ENCODE measurements around the gene PPP1CB. TPM values are rescaled to one million over a fixed set of nuclear protein-coding genes. Genes with fewer than 3 reads are reported as not detected.

The PPP1CB gene
- total RNA-seq, 1 donor from 2014 or later, result 196 TPM

DNA sequence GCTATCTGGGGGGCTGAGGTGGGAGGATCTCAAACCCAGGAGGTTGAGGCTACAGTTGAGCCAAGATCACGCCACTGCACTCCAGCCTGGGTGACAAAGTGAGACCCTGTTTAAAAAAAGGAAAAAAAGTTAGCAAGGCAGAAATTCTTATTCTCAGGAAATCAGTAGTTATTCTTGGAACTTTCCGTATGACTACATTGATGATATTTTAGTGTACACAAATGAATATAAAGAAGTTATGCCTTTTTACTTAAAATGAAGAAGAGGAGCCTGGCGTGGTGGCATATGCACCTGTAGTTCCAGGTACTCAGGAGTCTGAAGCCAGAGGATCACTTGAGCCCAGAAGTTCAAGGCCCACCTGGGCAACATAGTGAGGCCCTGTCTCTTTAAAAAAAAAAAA is 66.4 kb downstream of the PPP1CB start:
- no peak overlapping the region for H3K27ac ChIP-seq
- TF ChIP-seq, protein P1, sequence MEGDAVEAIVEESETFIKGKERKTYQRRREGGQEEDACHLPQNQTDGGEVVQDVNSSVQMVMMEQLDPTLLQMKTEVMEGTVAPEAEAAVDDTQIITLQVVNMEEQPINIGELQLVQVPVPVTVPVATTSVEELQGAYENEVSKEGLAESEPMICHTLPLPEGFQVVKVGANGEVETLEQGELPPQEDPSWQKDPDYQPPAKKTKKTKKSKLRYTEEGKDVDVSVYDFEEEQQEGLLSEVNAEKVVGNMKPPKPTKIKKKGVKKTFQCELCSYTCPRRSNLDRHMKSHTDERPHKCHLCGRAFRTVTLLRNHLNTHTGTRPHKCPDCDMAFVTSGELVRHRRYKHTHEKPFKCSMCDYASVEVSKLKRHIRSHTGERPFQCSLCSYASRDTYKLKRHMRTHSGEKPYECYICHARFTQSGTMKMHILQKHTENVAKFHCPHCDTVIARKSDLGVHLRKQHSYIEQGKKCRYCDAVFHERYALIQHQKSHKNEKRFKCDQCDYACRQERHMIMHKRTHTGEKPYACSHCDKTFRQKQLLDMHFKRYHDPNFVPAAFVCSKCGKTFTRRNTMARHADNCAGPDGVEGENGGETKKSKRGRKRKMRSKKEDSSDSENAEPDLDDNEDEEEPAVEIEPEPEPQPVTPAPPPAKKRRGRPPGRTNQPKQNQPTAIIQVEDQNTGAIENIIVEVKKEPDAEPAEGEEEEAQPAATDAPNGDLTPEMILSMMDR (IDR thresholded peaks at IDR 0.05), result no peak
- no peaks in the 10 kb centered on the region for H3K4me1 ChIP-seq
- DNase-seq (ENCODE audit: low spot score in 2 of 2), result no peak
- no peak overlapping the region for H3K4me3 ChIP-seq
- no peaks in the 10 kb centered on the region for H3K27me3 ChIP-seq
- H3K36me3 ChIP-seq, result no peaks in the 10 kb centered on the region
- H3K9me3 ChIP-seq, result no peaks in the 10 kb centered on the region
- intact Hi-C loops (cut with DNase I), result loop anchor here (2.0 kb wide), 1 partner anchor 79 kb away; no protein-coding TSS in a partner anchor

DNA sequence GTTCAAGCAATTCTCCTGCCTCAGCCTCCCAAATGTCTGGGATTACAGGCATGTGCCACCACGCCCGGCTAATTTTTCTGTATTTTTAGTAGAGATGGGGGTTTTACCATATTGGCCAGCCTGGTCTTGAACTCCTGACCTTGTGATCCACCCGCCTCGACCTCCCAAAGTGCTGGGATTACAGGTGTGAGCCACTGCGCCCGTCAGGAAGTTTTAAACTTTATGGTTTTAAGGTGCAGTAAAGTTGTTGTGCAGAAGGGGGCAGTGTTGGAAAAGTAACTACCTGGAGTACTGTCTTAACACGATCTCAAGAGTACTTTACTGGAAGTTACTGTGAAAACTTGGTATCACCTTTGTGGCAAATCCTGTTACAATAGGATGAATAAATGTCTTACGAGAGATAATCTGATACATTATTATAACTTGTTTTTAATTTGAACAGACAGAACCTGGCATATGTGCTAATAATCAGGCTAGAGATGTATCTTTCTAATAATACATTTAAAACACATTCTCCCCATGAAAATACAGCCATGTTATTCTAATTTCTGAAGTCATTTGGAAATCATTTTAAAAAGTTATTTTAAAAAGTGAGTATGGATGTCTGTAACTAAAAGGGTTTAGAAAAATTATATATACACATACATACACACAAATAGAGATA is 69.8 kb downstream of the PPP1CB start:
- no peak overlapping the region for H3K27ac ChIP-seq
- intact Hi-C loops (cut with DNase I), result no loop called here
- H3K4me3 ChIP-seq, result no peak overlapping the region
- no peaks in the 10 kb centered on the region for H3K27me3 ChIP-seq
- TF ChIP-seq, protein P1 (IDR thresholded peaks at IDR 0.05), result peak; percentile 57 to 78 (median 66)
- no peaks in the 10 kb centered on the region for H3K9me3 ChIP-seq
- H3K4me1 ChIP-seq, result no peaks in the 10 kb centered on the region
- no peak for DNase-seq (ENCODE audit: low spot score in 2 of 2)
- H3K36me3 ChIP-seq, result no peaks in the 10 kb centered on the region

DNA sequence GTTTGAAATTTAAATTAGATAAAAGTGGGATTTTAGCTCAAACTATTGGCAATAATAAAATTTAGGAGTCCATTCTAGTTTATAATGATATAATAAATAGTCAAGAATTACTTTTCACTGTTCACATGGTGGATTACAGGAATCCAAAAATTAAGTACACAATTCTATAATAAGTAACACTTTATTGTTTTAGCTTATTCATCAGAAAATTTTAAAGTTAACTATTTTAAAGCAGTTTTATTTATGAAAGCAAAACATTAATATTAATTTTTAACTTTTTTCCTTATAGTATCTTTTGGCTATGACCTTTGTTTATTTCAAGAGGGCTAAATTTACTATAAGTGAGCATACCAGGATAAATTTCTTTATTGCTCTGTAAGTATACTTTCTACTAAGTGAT is 70.4 kb downstream of the PPP1CB start:
- no peaks in the 10 kb centered on the region for H3K4me1 ChIP-seq
- H3K9me3 ChIP-seq, result no peaks in the 10 kb centered on the region
- intact Hi-C loops (cut with DNase I), result no loop called here
- no peak for DNase-seq (ENCODE audit: low spot score in 2 of 2)
- H3K27ac ChIP-seq, result no peak overlapping the region
- H3K4me3 ChIP-seq, result no peak overlapping the region
- no peaks in the 10 kb centered on the region for H3K36me3 ChIP-seq
- TF ChIP-seq, protein P1 (IDR thresholded peaks at IDR 0.05), result no peak
- H3K27me3 ChIP-seq, result no peaks in the 10 kb centered on the region

DNA sequence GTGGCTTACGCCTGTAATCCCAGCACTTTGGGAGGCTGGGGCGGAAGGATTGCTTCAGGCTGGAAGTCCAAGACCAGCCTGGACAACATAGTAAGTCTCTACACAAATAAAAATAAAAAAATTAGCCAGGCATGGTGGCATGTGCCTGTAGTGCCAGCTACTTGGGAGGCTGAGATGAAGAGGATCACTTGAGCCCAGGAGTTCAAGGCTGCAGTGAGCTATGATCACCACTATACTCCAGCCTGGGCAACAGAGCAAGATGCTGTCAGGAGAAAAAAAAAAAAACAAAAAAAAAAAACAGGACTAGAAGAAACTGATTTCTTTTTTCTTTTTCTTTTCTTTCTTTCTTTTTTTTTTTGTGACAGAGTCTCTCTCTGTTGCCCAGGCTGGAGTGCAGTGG is 72.6 kb downstream of the PPP1CB start:
- Histone ChIP-seq H3K4me1 (no peaks in the 10 kb centered on the region), H3K36me3 (no peaks in the 10 kb centered on the region), H3K4me3 (no peak overlapping the region), H3K27me3 (no peaks in the 10 kb centered on the region), H3K27ac (no peak overlapping the region), H3K9me3 (no peaks in the 10 kb centered on the region)
- TF ChIP-seq, protein P1 (IDR thresholded peaks at IDR 0.05), result no peak
- no peak for DNase-seq (ENCODE audit: low spot score in 2 of 2)
- intact Hi-C loops (cut with DNase I), result no loop called here

DNA sequence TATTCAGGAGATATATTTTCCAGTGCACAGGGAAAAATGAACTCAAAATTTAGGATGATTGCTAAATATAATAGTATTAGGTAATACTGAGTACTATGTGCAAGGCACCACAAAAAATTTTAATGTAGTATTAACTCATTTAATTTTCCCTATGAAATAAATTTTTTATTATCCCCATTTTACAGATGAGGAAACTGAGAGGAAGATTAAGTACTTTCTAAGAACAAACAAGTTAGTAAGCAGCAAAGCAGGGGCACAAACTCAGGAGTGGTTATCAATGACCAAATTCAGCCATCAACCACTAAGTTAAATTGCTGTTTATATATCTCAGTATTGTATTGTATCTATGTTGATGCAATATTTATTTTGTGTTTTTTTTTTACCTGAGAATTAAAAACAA is 73.2 kb downstream of the PPP1CB start:
- TF ChIP-seq, protein P1 (IDR thresholded peaks at IDR 0.05), result no peak
- Histone ChIP-seq H3K4me3 (no peak overlapping the region), H3K9me3 (no peaks in the 10 kb centered on the region), H3K4me1 (no peaks in the 10 kb centered on the region), H3K27me3 (no peaks in the 10 kb centered on the region), H3K36me3 (no peaks in the 10 kb centered on the region), H3K27ac (no peak overlapping the region)
- DNase-seq (ENCODE audit: low spot score in 2 of 2), result no peak
- intact Hi-C loops (cut with DNase I), result no loop called here

DNA sequence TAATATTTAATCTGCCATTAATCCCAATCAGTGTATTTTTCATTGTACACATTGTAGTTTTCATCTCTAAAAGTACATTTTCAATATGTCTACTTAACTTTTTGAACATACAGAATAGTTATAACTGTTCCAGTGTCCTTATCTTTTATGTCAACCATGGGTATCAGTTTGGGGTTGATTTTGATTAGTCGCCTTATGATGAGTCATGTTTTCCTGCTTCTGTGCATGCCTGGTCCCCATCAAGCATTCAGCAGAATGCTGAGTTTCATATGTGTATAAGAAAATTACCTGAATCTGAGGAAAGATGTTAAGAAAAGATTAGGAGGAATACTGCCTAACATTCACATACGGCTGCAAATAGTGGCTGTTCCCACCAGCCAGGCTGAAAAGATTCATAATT is 76.8 kb downstream of the PPP1CB start:
- no peaks in the 10 kb centered on the region for H3K36me3 ChIP-seq
- H3K9me3 ChIP-seq, result no peaks in the 10 kb centered on the region
- H3K4me3 ChIP-seq, result no peak overlapping the region
- TF ChIP-seq, protein P1 (IDR thresholded peaks at IDR 0.05), result no peak
- no peak overlapping the region for H3K27ac ChIP-seq
- intact Hi-C loops (cut with DNase I), result no loop called here
- DNase-seq (ENCODE audit: low spot score in 2 of 2), result no peak
- no peaks in the 10 kb centered on the region for H3K4me1 ChIP-seq
- no peaks in the 10 kb centered on the region for H3K27me3 ChIP-seq
